ENCODE measurements around the gene RUNX1. TPM values are rescaled to one million over a fixed set of nuclear protein-coding genes. Genes with fewer than 3 reads are reported as not detected.

RUNX1 gene
- total RNA-seq, 4 donors from 2014 or later, result 3.9 to 14.5 (median 5.8) TPM

- Histone ChIP-seq H3K9me3 (no peaks in the 10 kb centered on the region), H3K27ac (no peak overlapping the region), H3K36me3 (no peaks in the 10 kb centered on the region), H3K4me3 (no peak overlapping the region), H3K4me1 (no peaks in the 10 kb centered on the region), H3K27me3 (peaks cover 6% of the 10 kb centered on the region)
- ATAC-seq, result no peak
- WGBS, 2 donors (ENCODE audit: low coverage in 1 of 2), result 57 to 61% methylated on average over 6 of the region's 7 CpGs
- TF ChIP-seq POLR2AphosphoS5 (IDR thresholded peaks at IDR 0.05) (no peak), CTCF (IDR thresholded peaks at IDR 0.05) (no peak), POLR2A (IDR thresholded peaks at IDR 0.05) (no peak), EP300 (IDR thresholded peaks at IDR 0.05) (no peak)
These were observed 236.4 kb downstream of the RUNX1 start for GRCh38 chr21:34812504-34813265.

GRCh38 chr21:34811368-34811767, 237.7 kb downstream of the RUNX1 start:
- Histone ChIP-seq H3K4me1 (no peaks in the 10 kb centered on the region), H3K9me3 (peaks cover 0 to 9% (median 0%) of the 10 kb centered on the region in 3 donors), H3K36me3 (no peaks in the 10 kb centered on the region), H3K27me3 (peaks cover 6% of the 10 kb centered on the region), H3K27ac (no peak overlapping the region), H3K4me3 (no peak overlapping the region)
- TF ChIP-seq POLR2AphosphoS5 (IDR thresholded peaks at IDR 0.05) (no peak), POLR2A (IDR thresholded peaks at IDR 0.05) (no peak), CTCF (IDR thresholded peaks at IDR 0.05) (no peak), EP300 (IDR thresholded peaks at IDR 0.05) (no peak)
- 80% methylated on average over 4 of the region's 4 CpGs; no CpG with 5 or more reads in 1 of the 2 donors for WGBS, 2 donors (ENCODE audit: low coverage in 1 of 2)
- no peak for ATAC-seq

GRCh38 chr21:34810786-34811185, 238.3 kb downstream of the RUNX1 start:
- Histone ChIP-seq H3K4me3 (no peak overlapping the region), H3K9me3 (peaks cover 0 to 15% (median 0%) of the 10 kb centered on the region in 3 donors), H3K36me3 (no peaks in the 10 kb centered on the region), H3K27me3 (peaks cover 6% of the 10 kb centered on the region), H3K27ac (no peak overlapping the region), H3K4me1 (no peaks in the 10 kb centered on the region)
- 83 to 90% methylated on average over 3 to 6 of the region's 6 CpGs for WGBS, 2 donors (ENCODE audit: low coverage in 1 of 2)
- TF ChIP-seq POLR2A (IDR thresholded peaks at IDR 0.05) (no peak), POLR2AphosphoS5 (IDR thresholded peaks at IDR 0.05) (no peak), EP300 (IDR thresholded peaks at IDR 0.05) (no peak), CTCF (IDR thresholded peaks at IDR 0.05) (no peak)
- ATAC-seq, result no peak

- TF ChIP-seq POLR2AphosphoS5 (IDR thresholded peaks at IDR 0.05) (no peak), POLR2A (IDR thresholded peaks at IDR 0.05) (no peak), CTCF (IDR thresholded peaks at IDR 0.05) (no peak), EP300 (IDR thresholded peaks at IDR 0.05) (no peak)
- peaks cover 6% of the 10 kb centered on the region for H3K27me3 ChIP-seq
- H3K4me3 ChIP-seq, result no peak overlapping the region
- no peaks in the 10 kb centered on the region for H3K36me3 ChIP-seq
- ATAC-seq, result no peak
- 92 to 96% methylated on average over 4 to 6 of the region's 6 CpGs for WGBS, 2 donors (ENCODE audit: low coverage in 1 of 2)
- H3K9me3 ChIP-seq, result peaks cover 0 to 24% (median 0%) of the 10 kb centered on the region in 3 donors
- H3K27ac ChIP-seq, result no peak overlapping the region
- no peaks in the 10 kb centered on the region for H3K4me1 ChIP-seq
These were observed 239.3 kb downstream of the RUNX1 start for GRCh38 chr21:34809822-34810221.
